ENCODE data around the gene KRCC1.

Gene KRCC1

DNA sequence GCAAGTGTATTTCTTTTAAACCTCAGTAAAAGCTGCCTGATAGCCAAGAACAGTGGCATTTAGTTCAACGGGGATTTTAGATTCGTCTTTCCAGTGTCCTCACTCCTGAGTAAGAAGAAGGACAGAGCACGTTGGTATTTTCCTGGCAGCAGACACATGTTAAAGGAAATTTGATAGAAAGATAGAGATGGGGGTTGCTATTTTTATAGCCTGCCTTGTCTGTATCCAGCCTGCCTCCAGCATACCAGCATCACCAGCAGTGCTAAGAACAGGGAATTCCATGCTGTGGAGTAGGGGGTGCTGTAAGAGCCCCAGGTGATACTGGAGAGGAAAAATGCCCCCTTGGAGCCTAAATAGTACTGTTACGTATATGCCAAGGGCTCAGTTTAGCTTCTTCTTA, 11.0 kb upstream of the KRCC1 start:
- TF ChIP-seq CTCF (IDR thresholded peaks at IDR 0.05): no peak

DNA sequence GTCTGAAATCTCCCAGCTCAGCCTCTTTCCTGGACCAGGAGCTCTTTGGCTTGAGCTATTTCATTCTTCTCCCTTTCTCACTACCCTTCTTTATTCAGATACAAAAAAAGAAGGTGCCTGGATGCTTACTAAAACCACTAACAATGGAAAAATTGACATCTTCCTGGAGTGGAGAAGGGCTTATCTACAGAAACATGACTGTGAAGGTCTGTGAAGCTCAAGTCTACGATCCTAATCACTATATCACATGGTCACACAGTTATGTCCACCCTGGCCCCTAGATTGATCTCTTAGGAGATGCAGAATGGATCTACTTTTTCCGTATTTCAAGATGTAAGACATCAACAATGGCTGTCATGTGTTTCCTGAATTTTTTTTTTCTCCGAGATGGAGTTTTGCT, 5.7 kb upstream of the KRCC1 start:
- no peak for TF ChIP-seq CTCF (IDR thresholded peaks at IDR 0.05)

- TF ChIP-seq CTCF (IDR thresholded peaks at IDR 0.05): no peak
These were observed 5.3 kb upstream of the KRCC1 start for GRCh38 chr2:88060907-88061275.

- peak; percentile 69 for TF ChIP-seq CTCF (IDR thresholded peaks at IDR 0.05)
These were observed 4.7 kb upstream of the KRCC1 start for GRCh38 chr2:88059979-88060906.

DNA sequence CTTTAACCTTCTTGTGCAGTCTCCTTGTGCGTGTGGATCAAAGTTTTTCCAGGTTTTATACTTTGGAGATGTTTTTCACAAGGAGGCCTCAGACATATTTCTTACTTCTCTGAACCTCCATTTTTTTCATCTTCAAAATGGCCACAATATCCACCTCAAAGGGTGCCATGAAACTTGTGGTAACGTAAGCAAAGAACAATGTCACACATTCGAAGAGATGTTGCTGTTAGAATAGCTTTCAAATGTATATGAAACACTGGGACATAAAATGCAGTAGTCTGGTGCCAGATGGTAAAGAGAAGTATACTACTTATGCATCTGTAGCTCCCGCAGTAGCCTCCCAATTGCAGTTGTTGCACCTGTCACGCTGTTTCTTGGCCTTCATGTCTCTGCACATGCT, 2.6 kb upstream of the KRCC1 start:
- no peak for TF ChIP-seq CTCF (IDR thresholded peaks at IDR 0.05)

- TF ChIP-seq CTCF (IDR thresholded peaks at IDR 0.05): no peak
These were observed 1.9 kb upstream of the KRCC1 start for GRCh38 chr2:88057437-88057844.

DNA sequence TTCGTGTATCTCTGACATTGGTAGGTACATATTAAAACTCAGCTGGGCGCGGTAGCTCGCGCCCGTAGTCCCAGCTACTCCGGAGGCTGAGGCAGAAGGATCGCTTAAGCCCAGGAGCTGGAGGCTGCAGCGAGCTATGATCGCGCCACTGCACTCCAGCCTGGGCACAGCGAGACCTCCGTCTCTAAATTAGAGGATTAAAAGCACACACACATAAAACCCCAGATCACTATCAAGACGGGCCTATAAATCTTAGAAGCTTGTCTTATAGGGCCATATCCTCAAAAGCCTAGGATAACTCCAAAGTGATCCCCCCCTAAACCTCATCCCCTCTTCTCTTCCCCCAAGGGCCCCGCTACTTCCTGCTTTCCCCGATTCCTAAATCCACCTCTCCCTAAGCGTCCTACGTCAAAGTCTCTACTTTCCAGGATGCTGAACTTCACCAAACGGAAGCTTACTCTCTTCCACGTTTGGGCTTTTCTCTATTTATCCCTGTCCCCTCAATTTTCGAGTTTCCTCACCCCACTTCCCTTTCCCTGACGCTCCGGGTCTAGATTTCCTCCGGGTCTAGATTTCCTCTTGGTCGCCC, 707 bp downstream of the KRCC1 start:
- no peak for TF ChIP-seq CTCF (IDR thresholded peaks at IDR 0.05)
